ENCODE measurements around the gene ATP8A1. TPM values are rescaled to one million over a fixed set of nuclear protein-coding genes. Genes with fewer than 3 reads are reported as not detected.

The ATP8A1 gene
- polyA plus RNA-seq, 1 donor, result 4.6 TPM

GRCh38 chr4:42625329-42625728 lies 31.6 kb downstream of the ATP8A1 start:
- no peak for DNase-seq

GRCh38 chr4:42624551-42624950 lies 32.4 kb downstream of the ATP8A1 start:
- no peak for DNase-seq

- no peak for DNase-seq
Measured at GRCh38 chr4:42618023-42618422, 38.9 kb downstream of the ATP8A1 start.

- no peak for DNase-seq
Measured at GRCh38 chr4:42617030-42617429, 39.9 kb downstream of the ATP8A1 start.

- no peak for DNase-seq
Measured at GRCh38 chr4:42616572-42616971, 40.3 kb downstream of the ATP8A1 start.

GRCh38 chr4:42615131-42615763 lies 41.7 kb downstream of the ATP8A1 start:
- no peak for DNase-seq

- no peak for DNase-seq
Measured at GRCh38 chr4:42612898-42613297, 44.0 kb downstream of the ATP8A1 start.

- DNase-seq, result no peak
Measured at GRCh38 chr4:42610941-42611340, 46.0 kb downstream of the ATP8A1 start.

GRCh38 chr4:42609051-42609450 lies 47.9 kb downstream of the ATP8A1 start:
- no peak for DNase-seq

- no peak for DNase-seq
Measured at GRCh38 chr4:42608551-42608950, 48.4 kb downstream of the ATP8A1 start.

- DNase-seq, result no peak
Measured at GRCh38 chr4:42607011-42607726, 49.7 kb downstream of the ATP8A1 start.

- no peak for DNase-seq
Measured at GRCh38 chr4:42605264-42605663, 51.6 kb downstream of the ATP8A1 start.

GRCh38 chr4:42603862-42604261 lies 53.0 kb downstream of the ATP8A1 start:
- DNase-seq, result no peak

GRCh38 chr4:42600578-42600977 lies 56.3 kb downstream of the ATP8A1 start:
- DNase-seq, result no peak

GRCh38 chr4:42596918-42597317 lies 60.0 kb downstream of the ATP8A1 start:
- DNase-seq, result no peak

- no peak for DNase-seq
Measured at GRCh38 chr4:42594888-42595287, 62.0 kb downstream of the ATP8A1 start.

GRCh38 chr4:42588909-42589308 lies 68.0 kb downstream of the ATP8A1 start:
- no peak for DNase-seq

GRCh38 chr4:42586775-42587174 lies 70.1 kb downstream of the ATP8A1 start:
- DNase-seq, result no peak

GRCh38 chr4:42579903-42580302 lies 77.0 kb downstream of the ATP8A1 start:
- DNase-seq, result no peak

- DNase-seq, result no peak
Measured at GRCh38 chr4:42578187-42578586, 78.7 kb downstream of the ATP8A1 start.

GRCh38 chr4:42574870-42575430 lies 82.0 kb downstream of the ATP8A1 start:
- DNase-seq, result no peak

GRCh38 chr4:42573249-42573648 lies 83.7 kb downstream of the ATP8A1 start:
- no peak for DNase-seq

GRCh38 chr4:42570221-42570620 lies 86.7 kb downstream of the ATP8A1 start:
- no peak for DNase-seq

GRCh38 chr4:42568610-42569207 lies 88.2 kb downstream of the ATP8A1 start:
- DNase-seq, result peak; percentile 63
